ENCODE measurements around the gene MARCHF2. TPM values are rescaled to one million over a fixed set of nuclear protein-coding genes. Genes with fewer than 3 reads are reported as not detected.
"Not testable (repeated sequence)": the region's sequence is repeated elsewhere in the genome, so short reads cannot be mapped to it uniquely, and the experiment has no call there.

Gene MARCHF2
- total RNA-seq, 1 donor from 2014 or later: 8.1 TPM

- intact Hi-C loops (cut with micrococcal nuclease): no loop called here
- Mint-ChIP-seq H3K27ac (no peak overlapping the region), H3K36me3 (ENCODE audit: low read depth) (peaks cover 3% of the 10 kb centered on the region), H3K9me3 (no peaks in the 10 kb centered on the region), H3K4me1 (ENCODE audit: low read depth) (no peaks in the 10 kb centered on the region), H3K4me3 (no peak overlapping the region), H3K27me3 (ENCODE audit: insufficient read depth) (no peaks in the 10 kb centered on the region)
- DNase-seq (ENCODE audit: low spot score): no peak
Measured at GRCh38 chr19:8403820-8404109, 9.3 kb upstream of the MARCHF2 start.

- Mint-ChIP-seq H3K27ac (no peak overlapping the region), H3K4me3 (no peak overlapping the region), H3K4me1 (ENCODE audit: low read depth) (no peaks in the 10 kb centered on the region), H3K9me3 (no peaks in the 10 kb centered on the region), H3K36me3 (ENCODE audit: low read depth) (peaks cover 3% of the 10 kb centered on the region), H3K27me3 (ENCODE audit: insufficient read depth) (no peaks in the 10 kb centered on the region)
- intact Hi-C loops (cut with micrococcal nuclease): no loop called here
- no peak for DNase-seq (ENCODE audit: low spot score)
Measured at GRCh38 chr19:8404391-8405151, 8.5 kb upstream of the MARCHF2 start.

- DNase-seq (ENCODE audit: low spot score); H3K27ac Mint-ChIP-seq; H3K4me3 Mint-ChIP-seq; H3K36me3 Mint-ChIP-seq (ENCODE audit: low read depth); intact Hi-C loops (cut with micrococcal nuclease); H3K9me3 Mint-ChIP-seq; H3K27me3 Mint-ChIP-seq (ENCODE audit: insufficient read depth): not testable (repeated sequence)
- H3K4me1 Mint-ChIP-seq (ENCODE audit: low read depth): peaks cover 11% of the 10 kb centered on the region
Measured at GRCh38 chr19:8410718-8411117, 2.4 kb upstream of the MARCHF2 start.

GRCh38 chr19:8413629-8413995, 507 bp downstream of the MARCHF2 start:
- DNase-seq (ENCODE audit: low spot score): no peak
- peaks cover 11% of the 10 kb centered on the region for H3K4me1 Mint-ChIP-seq (ENCODE audit: low read depth)
- peak overlapping the region; percentile 56 for H3K4me3 Mint-ChIP-seq
- H3K27me3 Mint-ChIP-seq (ENCODE audit: insufficient read depth): no peaks in the 10 kb centered on the region
- H3K27ac Mint-ChIP-seq: peak overlapping the region; percentile 16
- no peaks in the 10 kb centered on the region for H3K9me3 Mint-ChIP-seq
- no peaks in the 10 kb centered on the region for H3K36me3 Mint-ChIP-seq (ENCODE audit: low read depth)
- intact Hi-C loops (cut with micrococcal nuclease): loop anchor here (1.0 to 2.0 kb wide), 8 partner anchors 23 to 419 kb away; partner anchors contain the start of genes HNRNPM, MBD3L1, NDUFA7 and RAB11B

GRCh38 chr19:8416796-8417195, 3.7 kb downstream of the MARCHF2 start:
- intact Hi-C loops (cut with micrococcal nuclease): no loop called here
- H3K27ac Mint-ChIP-seq: no peak overlapping the region
- no peaks in the 10 kb centered on the region for H3K27me3 Mint-ChIP-seq (ENCODE audit: insufficient read depth)
- no peaks in the 10 kb centered on the region for H3K9me3 Mint-ChIP-seq
- no peak overlapping the region for H3K4me3 Mint-ChIP-seq
- DNase-seq (ENCODE audit: low spot score): no peak
- H3K4me1 Mint-ChIP-seq (ENCODE audit: low read depth): peaks cover 6% of the 10 kb centered on the region
- no peaks in the 10 kb centered on the region for H3K36me3 Mint-ChIP-seq (ENCODE audit: low read depth)

GRCh38 chr19:8421484-8422461, 8.7 kb downstream of the MARCHF2 start:
- no peaks in the 10 kb centered on the region for H3K4me1 Mint-ChIP-seq (ENCODE audit: low read depth)
- H3K9me3 Mint-ChIP-seq: no peaks in the 10 kb centered on the region
- DNase-seq (ENCODE audit: low spot score): no peak
- no peak overlapping the region for H3K4me3 Mint-ChIP-seq
- intact Hi-C loops (cut with micrococcal nuclease): no loop called here
- H3K36me3 Mint-ChIP-seq (ENCODE audit: low read depth): peaks cover 3% of the 10 kb centered on the region
- no peaks in the 10 kb centered on the region for H3K27me3 Mint-ChIP-seq (ENCODE audit: insufficient read depth)
- H3K27ac Mint-ChIP-seq: no peak overlapping the region

- DNase-seq (ENCODE audit: low spot score): no peak
- Mint-ChIP-seq H3K27ac (no peak overlapping the region), H3K27me3 (ENCODE audit: insufficient read depth) (no peaks in the 10 kb centered on the region), H3K36me3 (ENCODE audit: low read depth) (peaks cover 3% of the 10 kb centered on the region), H3K4me1 (ENCODE audit: low read depth) (no peaks in the 10 kb centered on the region), H3K9me3 (no peaks in the 10 kb centered on the region), H3K4me3 (no peak overlapping the region)
- intact Hi-C loops (cut with micrococcal nuclease): no loop called here
Measured at GRCh38 chr19:8423817-8424223, 10.7 kb downstream of the MARCHF2 start.

GRCh38 chr19:8425331-8425730, 12.2 kb downstream of the MARCHF2 start:
- intact Hi-C loops (cut with micrococcal nuclease); H3K4me3 Mint-ChIP-seq; H3K27ac Mint-ChIP-seq; H3K36me3 Mint-ChIP-seq (ENCODE audit: low read depth); H3K9me3 Mint-ChIP-seq; H3K4me1 Mint-ChIP-seq (ENCODE audit: low read depth); H3K27me3 Mint-ChIP-seq (ENCODE audit: insufficient read depth); DNase-seq (ENCODE audit: low spot score): not testable (repeated sequence)

- DNase-seq (ENCODE audit: low spot score): no peak
- no peak overlapping the region for H3K4me3 Mint-ChIP-seq
- intact Hi-C loops (cut with micrococcal nuclease): no loop called here
- H3K36me3 Mint-ChIP-seq (ENCODE audit: low read depth): peaks cover 3% of the 10 kb centered on the region
- H3K9me3 Mint-ChIP-seq: no peaks in the 10 kb centered on the region
- no peak overlapping the region for H3K27ac Mint-ChIP-seq
- H3K27me3 Mint-ChIP-seq (ENCODE audit: insufficient read depth): no peaks in the 10 kb centered on the region
- no peaks in the 10 kb centered on the region for H3K4me1 Mint-ChIP-seq (ENCODE audit: low read depth)
Measured at GRCh38 chr19:8426283-8426682, 13.2 kb downstream of the MARCHF2 start.

- Mint-ChIP-seq H3K4me3 (no peak overlapping the region), H3K27me3 (ENCODE audit: insufficient read depth) (no peaks in the 10 kb centered on the region), H3K9me3 (no peaks in the 10 kb centered on the region), H3K27ac (no peak overlapping the region), H3K36me3 (ENCODE audit: low read depth) (no peaks in the 10 kb centered on the region), H3K4me1 (ENCODE audit: low read depth) (no peaks in the 10 kb centered on the region)
- intact Hi-C loops (cut with micrococcal nuclease): no loop called here
- no peak for DNase-seq (ENCODE audit: low spot score)
Measured at GRCh38 chr19:8429044-8429443, 15.9 kb downstream of the MARCHF2 start.

- no peak for DNase-seq (ENCODE audit: low spot score)
- no peaks in the 10 kb centered on the region for H3K27me3 Mint-ChIP-seq (ENCODE audit: insufficient read depth)
- H3K4me1 Mint-ChIP-seq (ENCODE audit: low read depth): no peaks in the 10 kb centered on the region
- H3K9me3 Mint-ChIP-seq: no peaks in the 10 kb centered on the region
- H3K27ac Mint-ChIP-seq: no peak overlapping the region
- no peak overlapping the region for H3K4me3 Mint-ChIP-seq
- intact Hi-C loops (cut with micrococcal nuclease): no loop called here
- H3K36me3 Mint-ChIP-seq (ENCODE audit: low read depth): no peaks in the 10 kb centered on the region
Measured at GRCh38 chr19:8429826-8430225, 16.7 kb downstream of the MARCHF2 start.

- Mint-ChIP-seq H3K36me3 (ENCODE audit: low read depth) (no peaks in the 10 kb centered on the region), H3K9me3 (no peaks in the 10 kb centered on the region), H3K27me3 (ENCODE audit: insufficient read depth) (no peaks in the 10 kb centered on the region), H3K4me3 (no peak overlapping the region), H3K4me1 (ENCODE audit: low read depth) (no peaks in the 10 kb centered on the region), H3K27ac (no peak overlapping the region)
- DNase-seq (ENCODE audit: low spot score): no peak
- intact Hi-C loops (cut with micrococcal nuclease): no loop called here
Measured at GRCh38 chr19:8430650-8431049, 17.5 kb downstream of the MARCHF2 start.

- Mint-ChIP-seq H3K9me3 (no peaks in the 10 kb centered on the region), H3K36me3 (ENCODE audit: low read depth) (peaks cover 2% of the 10 kb centered on the region), H3K4me3 (no peak overlapping the region), H3K27ac (no peak overlapping the region), H3K4me1 (ENCODE audit: low read depth) (no peaks in the 10 kb centered on the region), H3K27me3 (ENCODE audit: insufficient read depth) (no peaks in the 10 kb centered on the region)
- intact Hi-C loops (cut with micrococcal nuclease): no loop called here
- no peak for DNase-seq (ENCODE audit: low spot score)
Measured at GRCh38 chr19:8438236-8438635, 25.1 kb downstream of the MARCHF2 start.

Data from activated T-helper 1 cell treated with anti-CD3 and anti-CD28 coated beads, Interleukin-12 subunit alpha, Interleukin-12 subunit beta, Interleukin-2, Interleukin-4 antibody, amounts not matched to agents 30 ng/mL and 10 ng/mL and 1 ng/mL, durations not matched to agents 14 hours and 24 hours and 36 hours (primary cell).